NCI-H1105 (cell line): ENCODE measurements around the gene PHACTR1.

Experiments
- DNase-seq: peaks from one replicate; lab custom pipeline; 2025; lab: John Stamatoyannopoulos, UW

PHACTR1 gene

GRCh38 chr6:13289789-13290318, 573.3 kb downstream of the PHACTR1 start:
- no peak for DNase-seq

- no peak for DNase-seq
These were observed 573.8 kb downstream of the PHACTR1 start for GRCh38 chr6:13290335-13290734.

GRCh38 chr6:13292774-13293173, 576.2 kb downstream of the PHACTR1 start:
- DNase-seq = no peak

- no peak for DNase-seq
These were observed 578.0 kb downstream of the PHACTR1 start for GRCh38 chr6:13294499-13295069.

GRCh38 chr6:13295576-13295975, 579.0 kb downstream of the PHACTR1 start:
- no peak for DNase-seq

GRCh38 chr6:13296536-13296997, 580.0 kb downstream of the PHACTR1 start:
- no peak for DNase-seq

- DNase-seq = no peak
These were observed 580.8 kb downstream of the PHACTR1 start for GRCh38 chr6:13297391-13297790.

GRCh38 chr6:13298446-13298845, 581.9 kb downstream of the PHACTR1 start:
- DNase-seq = no peak

GRCh38 chr6:13299403-13299821, 582.8 kb downstream of the PHACTR1 start:
- DNase-seq = no peak

- DNase-seq = no peak
These were observed 583.4 kb downstream of the PHACTR1 start for GRCh38 chr6:13299918-13300317.

GRCh38 chr6:13300643-13301590, 584.4 kb downstream of the PHACTR1 start:
- no peak for DNase-seq

GRCh38 chr6:13302291-13302690, 585.7 kb downstream of the PHACTR1 start:
- DNase-seq = no peak

- DNase-seq = no peak
These were observed 586.4 kb downstream of the PHACTR1 start for GRCh38 chr6:13302751-13303667.

- DNase-seq = peak; percentile 3
These were observed 587.1 kb downstream of the PHACTR1 start for GRCh38 chr6:13303668-13304017.

- DNase-seq = no peak
These were observed 587.5 kb downstream of the PHACTR1 start for GRCh38 chr6:13304101-13304500.

- no peak for DNase-seq
These were observed 588.2 kb downstream of the PHACTR1 start for GRCh38 chr6:13304580-13305260.

GRCh38 chr6:13305288-13305687, 588.7 kb downstream of the PHACTR1 start:
- no peak for DNase-seq

GRCh38 chr6:13305791-13306190, 589.2 kb downstream of the PHACTR1 start:
- no peak for DNase-seq

- no peak for DNase-seq
These were observed 591.0 kb downstream of the PHACTR1 start for GRCh38 chr6:13307508-13307995.

GRCh38 chr6:13308332-13308731, 591.8 kb downstream of the PHACTR1 start:
- DNase-seq = no peak

GRCh38 chr6:13311155-13311554, 594.6 kb downstream of the PHACTR1 start:
- no peak for DNase-seq
